Measurements from ENCODE around the gene PHF20.

GRCh38 chr20:35884541-35884865 lies 112.7 kb downstream of the PHF20 start:
- TF ChIP-seq POLR2A (IDR thresholded peaks at IDR 0.05) (no peak), CTCF (IDR thresholded peaks at IDR 0.05) (no peak)
